CD1c-positive myeloid dendritic cell (primary cell): Measurements from ENCODE around the gene SLC12A4.
"Not testable (repeated sequence)": the region's sequence is repeated elsewhere in the genome, so short reads cannot be mapped to it uniquely, and the experiment has no call there.

Source experiments
- DNase-seq: peaks from one replicate; pipeline ENCODE4 v3.0.0-alpha.2; 2016; ENCODE audit errors: extremely low spot score

The SLC12A4 gene

GRCh38 chr16:67941469-67942199, 26.8 kb downstream of the SLC12A4 start:
- DNase-seq = no peak

- no peak for DNase-seq
Observed at GRCh38 chr16:67940446-67941089, 27.9 kb downstream of the SLC12A4 start.

DNA sequence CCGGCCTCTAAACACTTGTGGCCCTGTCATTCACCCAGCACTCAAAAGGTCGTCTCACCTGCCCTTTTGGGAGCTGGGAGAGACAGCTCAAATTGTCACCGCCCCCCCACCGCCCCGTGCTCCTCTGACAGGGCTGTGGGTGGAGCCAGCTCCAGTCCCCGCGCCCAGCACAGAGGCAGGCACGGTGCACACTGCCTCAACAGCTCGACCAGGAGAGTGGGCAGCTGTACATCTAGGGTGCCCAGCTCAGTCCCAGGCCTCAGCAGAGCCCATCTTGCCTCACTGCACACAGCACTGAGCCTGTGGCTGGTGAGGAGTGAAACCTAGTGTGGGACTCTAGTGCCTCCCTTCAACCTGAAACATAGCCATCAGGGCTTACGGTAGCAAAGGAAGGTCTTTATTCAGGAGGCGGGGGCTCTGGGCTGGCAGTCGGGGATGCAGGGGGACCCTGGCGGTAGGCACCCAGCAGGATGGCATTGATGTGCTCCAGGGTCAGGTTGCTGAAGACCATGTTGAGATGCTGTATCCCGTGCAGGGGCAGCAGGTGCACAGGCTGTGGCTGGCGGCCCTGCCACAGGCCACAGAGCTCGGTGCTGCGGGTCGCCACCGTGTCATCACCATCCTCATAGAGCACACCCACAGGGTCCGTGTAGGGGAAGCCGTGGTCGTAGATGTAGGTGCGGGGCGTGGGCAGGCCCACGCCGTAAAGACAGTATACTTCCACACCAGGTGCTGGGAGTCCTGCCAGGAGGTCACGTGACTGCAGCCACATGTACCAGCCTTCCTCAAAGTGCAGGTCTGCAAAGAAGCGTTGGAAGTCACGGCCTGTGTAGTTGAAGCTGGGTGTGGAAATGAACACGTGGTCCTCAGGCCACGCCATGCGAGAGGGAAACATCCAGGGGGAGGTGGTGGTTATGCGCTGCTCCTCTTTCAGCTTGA, 28.7 kb downstream of the SLC12A4 start:
- peak; percentile 50 for DNase-seq

GRCh38 chr16:67937713-67938112, 30.7 kb downstream of the SLC12A4 start:
- not testable (repeated sequence) for DNase-seq

- peak; percentile 94 for DNase-seq
Observed at GRCh38 chr16:67936880-67937605, 31.4 kb downstream of the SLC12A4 start.

- peak; percentile 14 for DNase-seq
Observed at GRCh38 chr16:67936124-67936879, 32.1 kb downstream of the SLC12A4 start, which contains the start of gene PSMB10. TSS of gene PSMB10 (minus strand) at chr16:67936850. CDS start at chr16:67936749, 101 bp downstream.

DNA sequence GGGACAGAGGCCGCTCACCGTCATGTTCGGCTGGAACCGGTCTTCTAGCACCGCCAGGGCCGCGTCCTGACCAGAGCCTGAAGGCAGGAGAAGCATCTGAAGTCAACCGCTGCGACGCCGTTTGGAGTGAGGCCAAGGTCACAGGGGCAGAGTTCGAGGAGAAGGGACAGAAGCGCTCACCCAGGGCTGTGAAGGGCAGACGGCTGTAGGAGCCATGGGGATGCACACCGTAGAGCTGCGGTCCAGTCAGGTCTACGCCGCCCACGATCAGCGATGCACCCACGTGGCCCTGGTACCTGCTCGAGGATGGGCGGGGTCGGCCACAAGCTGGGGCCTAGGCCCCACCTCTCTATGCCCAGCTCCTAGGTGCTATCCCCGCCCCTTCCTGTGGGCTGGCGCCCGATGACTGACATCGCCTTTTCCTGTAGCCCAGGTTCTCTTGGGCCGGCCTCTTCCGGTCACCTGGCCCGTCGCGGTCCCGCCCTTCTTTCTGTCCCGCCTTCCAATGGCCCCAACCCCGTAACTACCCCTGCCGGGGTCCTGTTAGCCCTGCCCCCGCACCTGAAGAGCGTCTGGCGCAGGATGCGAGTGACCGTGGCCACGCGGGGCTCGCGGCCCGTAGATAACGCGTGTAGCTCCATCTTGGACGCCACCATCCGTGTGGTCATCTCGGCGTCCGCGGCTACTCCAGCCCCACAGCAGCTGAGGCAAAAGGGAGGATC, 32.9 kb downstream of the SLC12A4 start:
- peak; percentile 89 for DNase-seq

DNA sequence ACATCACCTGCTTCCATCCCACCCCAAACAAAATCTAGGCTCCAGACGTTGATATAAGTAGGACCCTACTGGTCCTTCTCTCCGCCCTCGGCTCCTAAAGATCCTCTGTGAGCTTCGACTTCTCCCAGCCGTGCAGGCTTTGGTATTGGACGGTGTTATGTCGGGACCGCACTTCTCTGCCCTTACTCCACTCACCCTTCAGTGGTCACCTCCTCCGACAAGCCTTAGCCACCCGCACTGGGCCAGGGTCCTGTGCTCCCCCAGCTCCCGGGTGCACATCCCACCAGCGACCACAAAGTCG, 33.4 kb downstream of the SLC12A4 start:
- DNase-seq = no peak

GRCh38 chr16:67934306-67935100, 33.9 kb downstream of the SLC12A4 start:
- DNase-seq = no peak

GRCh38 chr16:67933805-67934204, 34.6 kb downstream of the SLC12A4 start:
- no peak for DNase-seq

DNA sequence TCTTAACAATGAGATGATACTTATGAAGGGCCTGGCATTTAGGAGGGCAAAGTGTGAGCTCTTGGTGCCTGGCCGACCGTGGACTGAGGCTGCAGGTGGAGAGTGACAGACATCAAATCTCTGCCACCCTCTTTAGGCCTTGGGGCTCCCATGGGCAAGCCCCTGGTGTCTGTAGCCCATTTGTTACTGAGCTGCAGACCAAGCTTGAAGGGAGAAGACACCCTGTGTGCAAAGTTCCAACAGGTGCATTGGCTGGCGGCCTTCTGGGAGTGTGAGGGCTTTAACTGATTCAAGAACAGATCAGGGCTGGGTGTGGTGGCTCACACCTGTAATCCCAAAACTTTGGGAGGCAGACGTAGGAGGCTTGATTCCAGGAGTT, 36.0 kb downstream of the SLC12A4 start:
- no peak for DNase-seq

DNA sequence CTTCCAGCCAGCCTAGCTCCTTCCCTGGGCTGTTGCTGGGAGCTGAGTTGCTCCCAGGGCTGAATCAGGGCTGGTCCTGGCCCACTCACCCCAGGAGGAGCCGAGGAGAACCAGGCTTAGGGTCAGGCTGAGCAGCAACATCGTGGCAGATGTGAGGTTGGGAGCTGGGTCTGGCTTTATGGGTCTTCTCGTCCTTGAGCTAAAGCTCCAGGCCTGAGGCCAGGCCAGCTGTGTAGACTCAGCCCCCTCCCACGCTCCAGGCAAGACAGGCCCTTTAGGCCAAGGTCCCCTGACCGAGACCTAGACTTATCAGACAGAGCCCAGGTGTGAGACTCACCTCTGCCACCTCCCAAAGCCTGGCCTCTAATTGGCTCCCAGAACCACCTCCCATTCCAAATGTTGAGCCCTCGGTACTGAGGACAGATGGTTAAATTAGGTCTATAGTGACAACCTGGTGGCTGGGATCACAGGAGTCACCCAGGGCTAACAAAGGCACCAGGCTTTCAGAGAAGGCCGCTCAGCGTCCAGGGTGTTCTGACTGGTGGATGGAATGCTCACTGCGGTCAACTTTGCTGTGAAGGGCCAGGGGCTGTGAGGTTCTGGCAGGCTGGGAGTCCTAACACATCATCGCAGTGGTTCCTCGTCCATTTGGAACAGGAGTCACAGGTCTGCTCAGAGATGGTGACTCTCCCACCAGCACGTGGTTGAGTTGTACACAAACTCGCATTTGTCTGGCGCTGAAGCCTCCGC, 36.5 kb downstream of the SLC12A4 start, which contains the start of gene CTRL:
Gene CTRL (minus strand): TSS at position 151 of the 750 bp plus-strand sequence. CDS start 10 bp downstream, at position 141.
- DNase-seq = no peak

DNA sequence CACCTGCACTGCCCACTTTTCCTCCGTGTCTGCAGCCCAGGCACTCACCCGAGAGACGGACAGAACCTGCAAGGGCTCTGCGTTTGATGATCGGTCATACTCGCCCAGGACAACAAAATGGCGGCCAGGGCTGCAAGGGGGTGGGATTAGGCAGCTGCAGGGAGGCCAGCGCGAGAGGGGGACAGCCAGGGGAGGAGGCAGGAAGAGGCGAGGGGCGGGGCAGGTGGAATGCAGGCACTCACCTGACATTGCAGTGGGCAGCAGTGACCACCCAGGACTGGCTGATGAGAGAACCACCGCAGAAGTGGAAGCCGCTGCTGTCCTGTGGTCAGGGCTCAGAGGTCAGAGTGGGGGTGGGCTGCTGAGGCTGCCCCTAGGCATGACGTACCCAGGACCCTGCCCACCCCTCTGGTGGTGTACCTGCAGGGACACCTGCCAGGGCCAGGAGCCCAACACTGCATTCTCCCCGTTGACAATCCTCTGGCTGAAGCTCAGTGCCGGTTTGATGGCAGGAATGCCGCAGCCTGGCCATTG, 37.7 kb downstream of the SLC12A4 start:
- no peak for DNase-seq

GRCh38 chr16:67930191-67930590, 38.2 kb downstream of the SLC12A4 start:
- no peak for DNase-seq

GRCh38 chr16:67928561-67929364, 39.7 kb downstream of the SLC12A4 start:
- DNase-seq = peak; percentile 65

- DNase-seq = no peak
Observed at GRCh38 chr16:67928147-67928546, 40.3 kb downstream of the SLC12A4 start.

DNA sequence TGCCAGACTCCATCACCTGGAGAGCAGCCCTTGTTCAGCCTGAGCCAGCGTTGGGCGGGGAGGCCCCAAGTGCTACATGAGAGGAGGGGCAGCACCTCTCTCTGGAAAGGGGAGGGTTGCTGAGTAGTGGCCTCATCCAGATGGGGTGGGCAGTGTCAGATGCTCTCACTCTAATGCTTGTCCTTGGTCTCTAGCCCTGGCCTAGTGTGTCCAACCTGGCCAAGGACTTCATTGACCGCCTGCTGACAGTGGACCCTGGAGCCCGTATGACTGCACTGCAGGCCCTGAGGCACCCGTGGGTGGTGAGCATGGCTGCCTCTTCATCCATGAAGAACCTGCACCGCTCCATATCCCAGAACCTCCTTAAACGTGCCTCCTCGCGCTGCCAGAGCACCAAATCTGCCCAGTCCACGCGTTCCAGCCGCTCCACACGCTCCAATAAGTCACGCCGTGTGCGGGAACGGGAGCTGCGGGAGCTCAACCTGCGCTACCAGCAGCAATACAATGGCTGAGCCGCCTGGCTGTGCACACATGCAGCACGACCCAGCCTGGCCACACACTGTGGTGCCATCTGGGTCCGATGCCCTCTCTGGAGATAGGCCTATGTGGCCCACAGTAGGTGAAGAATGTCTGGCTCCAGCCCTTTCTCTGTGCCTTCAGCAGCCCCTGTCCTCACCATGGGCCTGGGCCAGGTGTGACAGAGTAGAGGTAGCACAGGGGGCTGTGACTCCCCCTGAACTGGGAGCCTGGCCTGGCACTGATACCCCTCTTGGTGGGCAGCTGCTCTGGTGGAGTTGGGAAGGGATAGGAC, 41.1 kb downstream of the SLC12A4 start:
- no peak for DNase-seq
